B cell (primary cell): Measurements from ENCODE around the gene SRGAP1. TPM values are rescaled to one million over a fixed set of nuclear protein-coding genes. Genes with fewer than 3 reads are reported as not detected.

Experiments
- ATAC-seq: fragments of 200-7000 bp; cut with Tn5 transposase; one replicate; pipeline ENCODE4 v1.10.0; 2021; ENCODE audit warnings: low read depth, mild to moderate bottlenecking, moderate number of reproducible peaks, moderate library complexity
- CTCF ChIA-PET: fragments of 350-600 bp; sonication (Branson Sonifier 250); formaldehyde crosslinking; loops from one replicate; lab custom pipeline; 2021; ENCODE audit warnings: antibody characterized with exemption, inconsistent platforms; lab: Charles Lee
- POLR2A ChIA-PET: fragments of 350-600 bp; sonication (Branson Sonifier 250); formaldehyde crosslinking; loops from one replicate; lab custom pipeline; 2021; ENCODE audit warnings: antibody characterized with exemption; lab: Charles Lee
- DNase-seq: peaks from one replicate; pipeline ENCODE4 v3.0.0; 2013
- H2AFZ ChIP-seq: 2 replicates; pipeline ENCODE4 v1.6.1; 2012; ENCODE audit warnings: mild to moderate bottlenecking, low read depth, low read length; ENCODE audit not compliant: insufficient read depth, poor library complexity, severe bottlenecking
- H3K27ac ChIP-seq, 2 donors: 1 replicate in 1 of 2; 2 replicates in 1 of 2; pipeline ENCODE4 v1.5.1; 2012 to 2013; ENCODE audit warnings: low read length in 2 of 2, mild to moderate bottlenecking in 2 of 2, moderate library complexity in 1 of 2
- H3K27me3 ChIP-seq, 4 experiments: fragments of 200-600 bp in 1 of 4; sonication (generic) in 1 of 4; replicated peaks in 1 of 4; 1 replicate in 2 of 4; 2 replicates in 2 of 4; pipeline versions ENCODE4 v1.6.1 to v1.7.0; 2013 to 2016; ENCODE audit warnings: low read length in 3 of 4, mild to moderate bottlenecking in 2 of 4, mixed read lengths in 1 of 4, moderate library complexity in 1 of 4; ENCODE audit not compliant: insufficient read depth in 4 of 4, control insufficient read depth in 3 of 4; ENCODE audit errors: control extremely low read depth in 1 of 4
- H3K36me3 ChIP-seq, 2 experiments: replicated peaks in 1 of 2; 1 replicate in 1 of 2; 2 replicates in 1 of 2; pipeline versions ENCODE4 v1.6.1 to v1.7.1; 2013; ENCODE audit warnings: low read length in 1 of 2; ENCODE audit not compliant: insufficient read depth in 2 of 2, control insufficient read depth in 1 of 2; ENCODE audit errors: control extremely low read depth in 1 of 2, extremely low read depth in 1 of 2
- H3K4me1 ChIP-seq, 2 donors: fragments of 200-600 bp in 1 of 2; sonication (generic) in 1 of 2; 1 replicate in 1 of 2; 2 replicates in 1 of 2; pipeline versions ENCODE4 v1.5.1 to v1.6.1; 2013 to 2017; ENCODE audit warnings: low read length in 2 of 2; ENCODE audit not compliant: control insufficient read depth in 2 of 2, insufficient read depth in 2 of 2
- H3K4me2 ChIP-seq: replicated peaks from 2 replicates; pipeline ENCODE3; 2012; ENCODE audit warnings: mild to moderate bottlenecking, low read depth, low read length; ENCODE audit not compliant: poor library complexity, severe bottlenecking
- H3K4me3 ChIP-seq, 5 experiments: fragments of 200-600 bp in 1 of 5; sonication (generic) in 1 of 5; 1 replicate in 3 of 5; 2 replicates in 2 of 5; pipeline versions ENCODE4 v1.5.1 to v1.7.0; 2011 to 2016; ENCODE audit warnings: low read length in 4 of 5, mild to moderate bottlenecking in 4 of 5, low read depth in 2 of 5, control low read depth in 1 of 5, moderate library complexity in 1 of 5; ENCODE audit not compliant: insufficient read depth in 1 of 5; ENCODE audit errors: control extremely low read depth in 1 of 5, extremely low read depth in 1 of 5
- H3K79me2 ChIP-seq: fragments of 200-600 bp; sonication (generic); one replicate; pipeline ENCODE4 v1.6.0; 2016; ENCODE audit warnings: low read length; ENCODE audit not compliant: control insufficient read depth, insufficient read depth
- H3K9ac ChIP-seq: fragments of 200-600 bp; sonication (generic); 2 replicates; pipeline ENCODE4 v1.6.1; 2017; ENCODE audit warnings: mild to moderate bottlenecking, low read length, moderate library complexity
- H3K9me3 ChIP-seq, 3 donors: one replicate each; pipeline versions ENCODE4 v1.6.1 to v1.7.1; 2013; ENCODE audit warnings: low read length in 2 of 3; ENCODE audit not compliant: control insufficient read depth in 2 of 3, insufficient read depth in 1 of 3; ENCODE audit errors: control extremely low read depth in 1 of 3
- H4K20me1 ChIP-seq: 2 replicates; pipeline ENCODE4 v1.6.0; 2012; ENCODE audit warnings: mild to moderate bottlenecking, low read length; ENCODE audit not compliant: insufficient read depth, control insufficient read depth, poor library complexity, severe bottlenecking
- H3K27ac Mint-ChIP-seq: one replicate; pipeline ENCODE4 v1.8.0; 2021; ENCODE audit warnings: mixed read lengths
- H3K27me3 Mint-ChIP-seq: one replicate; pipeline ENCODE4 v1.8.0; 2021; ENCODE audit warnings: mixed read lengths
- H3K4me1 Mint-ChIP-seq: one replicate; pipeline ENCODE4 v1.8.0; 2021; ENCODE audit warnings: mixed read lengths
- H3K4me3 Mint-ChIP-seq: one replicate; pipeline ENCODE4 v1.8.0; 2021; ENCODE audit warnings: mixed read lengths
- H3K9me3 Mint-ChIP-seq: one replicate; pipeline ENCODE4 v1.8.0; 2022; ENCODE audit warnings: mixed read lengths; ENCODE audit not compliant: insufficient read depth
- EZH2 ChIP-seq: IDR thresholded peaks from 2 replicates; pipeline ENCODE4 v1.6.1; 2012; ENCODE audit warnings: borderline replicate concordance, low read depth, mild to moderate bottlenecking, moderate library complexity, low read length; ENCODE audit not compliant: insufficient read depth, poor library complexity, severe bottlenecking
- WGBS: methylation state at CpG from one replicate; pipeline ENCODE4 v1.1.5; 2013; ENCODE audit warnings: missing lambda C conversion rate; ENCODE audit not compliant: insufficient coverage; 5-methylcytosine and 5-hydroxymethylcytosine counted together
- intact Hi-C: fragments of 100-400 bp; cut with micrococcal nuclease; formaldehyde crosslinking; loops from one replicate; pipeline ENCODE4 v1.10.0; 2022
- polyA plus RNA-seq: library from polyadenylated mRNA; depleted of rRNA; stranded (reverse); fragments of >200 nt; gene quantifications from 2 replicates; pipeline ENCODE4 v1.2.3, GENCODE V29; 2012
- total RNA-seq, 2 donors: library from RNA; stranded (reverse); fragments of 120-200 nt in 1 of 2; gene quantifications; 1 replicate in 1 of 2; 2 replicates in 1 of 2; pipeline versions ENCODE4 v1.2.3 to v1.2.4, GENCODE V29; 2013 to 2022
- TF ChIP-seq, protein P1 (sequence below): fragments of 200-600 bp; IDR thresholded peaks from one replicate; pipeline ENCODE4 v1.8.0; 2022; ENCODE audit warnings: antibody characterized with exemption, mild to moderate bottlenecking

The SRGAP1 gene
- total and polyA plus RNA-seq, 2 donors (not counting 1 experiment from before 2014, with no cell fraction given): under 0.01 to 0.22 TPM

DNA sequence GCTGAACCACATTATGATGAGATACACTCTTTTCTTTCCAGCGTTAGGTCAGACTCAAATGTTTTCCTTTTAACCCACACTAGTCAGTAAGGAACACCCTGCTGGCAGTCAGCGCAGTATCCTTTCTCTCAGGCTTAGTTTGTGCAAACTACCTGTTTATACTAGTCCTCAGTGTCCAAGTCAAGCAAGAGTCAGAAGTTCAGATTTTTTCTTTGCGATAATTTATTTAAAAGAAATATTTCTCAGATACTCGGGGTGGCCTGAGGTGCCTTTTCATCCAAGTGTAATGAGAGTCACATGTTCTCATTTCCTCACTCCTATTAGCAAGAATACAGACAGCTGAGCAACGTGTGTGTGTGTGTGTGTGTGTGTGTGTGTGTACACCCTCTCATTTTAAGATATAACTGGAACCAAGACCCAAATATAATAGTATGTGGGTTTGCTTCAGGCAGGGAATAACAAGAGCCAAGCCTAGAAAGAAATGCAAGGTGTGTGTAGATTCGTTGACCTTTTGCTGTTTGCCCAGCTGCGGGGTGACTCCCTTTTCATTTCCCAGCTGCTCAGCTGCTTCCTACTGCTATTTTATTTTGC lies 194.9 kb downstream of the SRGAP1 start:
- DNase-seq: no peak
- H3K4me3 ChIP-seq: no peak overlapping the region
- intact Hi-C loops: no loop called here
- no peak for ATAC-seq
- Mint-ChIP-seq H3K27me3 (peaks cover 4% of the 10 kb centered on the region), H3K4me3 (no peak overlapping the region), H3K4me1 (no peaks in the 10 kb centered on the region), H3K9me3 (no peaks in the 10 kb centered on the region), H3K27ac (no peak overlapping the region)
- no peaks in the 10 kb centered on the region for H3K36me3 ChIP-seq
- 66% methylated on average over 4 of the region's 7 CpGs for WGBS
- no peak overlapping the region for H3K4me2 ChIP-seq
- TF ChIP-seq EZH2: no peak
- TF ChIP-seq, protein P1, sequence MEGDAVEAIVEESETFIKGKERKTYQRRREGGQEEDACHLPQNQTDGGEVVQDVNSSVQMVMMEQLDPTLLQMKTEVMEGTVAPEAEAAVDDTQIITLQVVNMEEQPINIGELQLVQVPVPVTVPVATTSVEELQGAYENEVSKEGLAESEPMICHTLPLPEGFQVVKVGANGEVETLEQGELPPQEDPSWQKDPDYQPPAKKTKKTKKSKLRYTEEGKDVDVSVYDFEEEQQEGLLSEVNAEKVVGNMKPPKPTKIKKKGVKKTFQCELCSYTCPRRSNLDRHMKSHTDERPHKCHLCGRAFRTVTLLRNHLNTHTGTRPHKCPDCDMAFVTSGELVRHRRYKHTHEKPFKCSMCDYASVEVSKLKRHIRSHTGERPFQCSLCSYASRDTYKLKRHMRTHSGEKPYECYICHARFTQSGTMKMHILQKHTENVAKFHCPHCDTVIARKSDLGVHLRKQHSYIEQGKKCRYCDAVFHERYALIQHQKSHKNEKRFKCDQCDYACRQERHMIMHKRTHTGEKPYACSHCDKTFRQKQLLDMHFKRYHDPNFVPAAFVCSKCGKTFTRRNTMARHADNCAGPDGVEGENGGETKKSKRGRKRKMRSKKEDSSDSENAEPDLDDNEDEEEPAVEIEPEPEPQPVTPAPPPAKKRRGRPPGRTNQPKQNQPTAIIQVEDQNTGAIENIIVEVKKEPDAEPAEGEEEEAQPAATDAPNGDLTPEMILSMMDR: no peak
- ChIA-PET POLR2A (no interaction called here), CTCF (no interaction called here)
- no peaks in the 10 kb centered on the region for H3K4me1 ChIP-seq
- H3K27me3 ChIP-seq: no peaks in the 10 kb centered on the region
- H3K27ac ChIP-seq: no peak overlapping the region
- no peaks in the 10 kb centered on the region for H3K9me3 ChIP-seq
- no peak overlapping the region for H2AFZ ChIP-seq
- H3K79me2 ChIP-seq: no peaks in the 10 kb centered on the region
- no peaks in the 10 kb centered on the region for H4K20me1 ChIP-seq
- no peak overlapping the region for H3K9ac ChIP-seq

DNA sequence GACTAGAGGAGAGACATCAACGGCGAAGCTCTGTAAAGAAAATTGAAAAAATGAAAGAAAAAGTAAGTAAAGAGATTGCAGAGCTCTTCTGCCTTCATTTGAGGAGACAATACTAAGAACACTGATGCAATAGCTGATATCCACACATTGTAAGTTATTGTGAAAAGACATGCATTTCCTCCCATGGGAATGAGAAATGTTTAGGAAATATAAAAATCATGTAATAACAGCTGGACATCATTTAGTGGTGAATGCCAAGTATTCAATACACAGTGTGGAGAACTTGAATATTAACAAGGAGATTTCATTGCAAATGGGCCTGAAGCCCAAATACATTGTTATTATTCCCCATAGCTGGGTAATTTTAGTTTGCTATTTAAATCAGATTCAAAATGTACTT lies 198.4 kb downstream of the SRGAP1 start:
- Mint-ChIP-seq H3K4me3 (no peak overlapping the region), H3K27ac (no peak overlapping the region), H3K4me1 (no peaks in the 10 kb centered on the region), H3K9me3 (no peaks in the 10 kb centered on the region), H3K27me3 (peaks cover 4% of the 10 kb centered on the region)
- TF ChIP-seq, protein P1: no peak
- TF ChIP-seq EZH2: no peak
- POLR2A ChIA-PET: no interaction called here
- 100% methylated on average over 2 of the region's 2 CpGs for WGBS
- ATAC-seq: no peak
- no peaks in the 10 kb centered on the region for H3K27me3 ChIP-seq
- H3K36me3 ChIP-seq: no peaks in the 10 kb centered on the region
- CTCF ChIA-PET: no interaction called here
- no peak overlapping the region for H2AFZ ChIP-seq
- H3K27ac ChIP-seq: no peak overlapping the region
- no peaks in the 10 kb centered on the region for H4K20me1 ChIP-seq
- no peaks in the 10 kb centered on the region for H3K79me2 ChIP-seq
- no peak overlapping the region for H3K4me2 ChIP-seq
- no peak overlapping the region for H3K9ac ChIP-seq
- no peaks in the 10 kb centered on the region for H3K4me1 ChIP-seq
- no peaks in the 10 kb centered on the region for H3K9me3 ChIP-seq
- DNase-seq: no peak
- intact Hi-C loops: no loop called here
- H3K4me3 ChIP-seq: no peak overlapping the region
